Body of pancreas (tissue), 4 donors: Measurements from ENCODE around the gene GUCA2B. TPM values are rescaled to one million over a fixed set of nuclear protein-coding genes. Genes with fewer than 3 reads are reported as not detected.

Experiments used
- ATAC-seq: fragments of 150-250 bp; one replicate; pipeline ENCODE4 v1.9.1; 2016
- DNase-seq, 4 donors: peaks; one replicate each; pipeline ENCODE4 v3.0.0-alpha.2; 2019
- H3K27ac ChIP-seq, 4 donors: fragments of 200-600 bp; sonication (generic); 1 replicate in 3 of 4; 2 replicates in 1 of 4; pipeline versions ENCODE4 v1.5.1 to v1.6.1; 2016 to 2019; ENCODE audit warnings: mild to moderate bottlenecking in 1 of 4, mixed read lengths in 1 of 4, moderate library complexity in 1 of 4
- H3K27me3 ChIP-seq, 2 donors: fragments of 200-600 bp; sonication (generic); one replicate each; pipeline ENCODE4 v1.6.0; 2016; ENCODE audit warnings: mild to moderate bottlenecking in 1 of 2
- H3K36me3 ChIP-seq, 2 donors: fragments of 200-600 bp; sonication (generic); replicated peaks in 1 of 2; 2 replicates each; pipeline ENCODE4 v1.5.1; 2016; ENCODE audit warnings: low read depth in 2 of 2; ENCODE audit not compliant: insufficient read depth in 1 of 2
- H3K4me1 ChIP-seq: fragments of 200-600 bp; sonication (generic); one replicate; pipeline ENCODE4 v1.6.0; 2016
- H3K4me3 ChIP-seq, 2 donors: fragments of 200-600 bp; sonication (generic); 1 replicate in 1 of 2; 2 replicates in 1 of 2; pipeline ENCODE4 v1.5.1; 2016 to 2019
- H3K9me3 ChIP-seq, 3 donors: fragments of 200-600 bp; sonication (generic); 1 replicate in 2 of 3; 2 replicates in 1 of 3; pipeline ENCODE4 v1.5.1; 2016
- POLR2A ChIP-seq, 3 donors: fragments of 450-650 bp; IDR thresholded peaks; one replicate each; pipeline ENCODE4 v1.6.1; 2016; ENCODE audit warnings: antibody characterized with exemption in 3 of 3, mild to moderate bottlenecking in 2 of 3
- WGBS, 2 donors: methylation state at CpG; one replicate each; pipeline ENCODE4 v1.1.5; 2017; 5-methylcytosine and 5-hydroxymethylcytosine counted together
- intact Hi-C: fragments of 100-400 bp; cut with DNase I; formaldehyde crosslinking; loops from one replicate; pipeline ENCODE4 v1.15.1; 2023
- total RNA-seq, 2 donors: library from RNA; depleted of rRNA; stranded (reverse); fragments of >200 nt; gene quantifications; one replicate each; pipeline ENCODE4 v1.1.0, GENCODE V29; 2016
- TF ChIP-seq, protein P1 (sequence below), 7 experiments: fragments of 450-650 bp in 4 of 7; fragments of 200-600 bp in 3 of 7; sonication (generic) in 3 of 7; IDR thresholded peaks; one replicate each; pipeline ENCODE4 v1.5.1; 2016 to 2019; ENCODE audit warnings: antibody characterized with exemption in 7 of 7

Gene GUCA2B
- total RNA-seq, 2 donors from 2014 or later, result not detected

DNA sequence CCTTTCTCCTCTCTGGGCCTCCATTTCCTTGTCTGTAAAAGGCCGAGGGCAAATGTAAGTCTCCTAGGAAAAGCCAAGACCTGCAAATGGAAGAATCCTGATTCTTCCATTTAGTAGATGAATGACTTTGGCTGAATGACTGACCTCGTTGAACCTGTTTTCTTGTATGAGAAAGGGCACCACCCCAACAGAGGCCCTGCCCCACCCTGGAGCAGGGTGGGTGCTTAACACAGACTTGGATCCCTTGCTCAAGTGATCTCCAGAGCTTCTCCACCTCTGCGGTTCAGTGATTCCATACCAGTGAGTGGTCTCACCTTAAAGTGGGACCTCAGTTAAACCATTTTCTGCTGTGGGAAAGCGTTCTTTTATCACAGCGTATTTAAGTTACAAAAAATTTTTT lies 39.0 kb upstream of the GUCA2B start:
- 82 to 83% methylated on average over 5 of the region's 5 CpGs for WGBS, 2 donors
- Histone ChIP-seq H3K27me3 (no peaks in the 10 kb centered on the region), H3K27ac (no peak overlapping the region), H3K4me1 (no peaks in the 10 kb centered on the region), H3K9me3 (no peaks in the 10 kb centered on the region), H3K4me3 (no peak overlapping the region), H3K36me3 (no peaks in the 10 kb centered on the region)
- TF ChIP-seq, protein P1, sequence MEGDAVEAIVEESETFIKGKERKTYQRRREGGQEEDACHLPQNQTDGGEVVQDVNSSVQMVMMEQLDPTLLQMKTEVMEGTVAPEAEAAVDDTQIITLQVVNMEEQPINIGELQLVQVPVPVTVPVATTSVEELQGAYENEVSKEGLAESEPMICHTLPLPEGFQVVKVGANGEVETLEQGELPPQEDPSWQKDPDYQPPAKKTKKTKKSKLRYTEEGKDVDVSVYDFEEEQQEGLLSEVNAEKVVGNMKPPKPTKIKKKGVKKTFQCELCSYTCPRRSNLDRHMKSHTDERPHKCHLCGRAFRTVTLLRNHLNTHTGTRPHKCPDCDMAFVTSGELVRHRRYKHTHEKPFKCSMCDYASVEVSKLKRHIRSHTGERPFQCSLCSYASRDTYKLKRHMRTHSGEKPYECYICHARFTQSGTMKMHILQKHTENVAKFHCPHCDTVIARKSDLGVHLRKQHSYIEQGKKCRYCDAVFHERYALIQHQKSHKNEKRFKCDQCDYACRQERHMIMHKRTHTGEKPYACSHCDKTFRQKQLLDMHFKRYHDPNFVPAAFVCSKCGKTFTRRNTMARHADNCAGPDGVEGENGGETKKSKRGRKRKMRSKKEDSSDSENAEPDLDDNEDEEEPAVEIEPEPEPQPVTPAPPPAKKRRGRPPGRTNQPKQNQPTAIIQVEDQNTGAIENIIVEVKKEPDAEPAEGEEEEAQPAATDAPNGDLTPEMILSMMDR (IDR thresholded peaks at IDR 0.05), result no peak
- no peak for TF ChIP-seq POLR2A (IDR thresholded peaks at IDR 0.05)
- DNase-seq (no peak), ATAC-seq (no peak)
- intact Hi-C loops, result no loop called here

DNA sequence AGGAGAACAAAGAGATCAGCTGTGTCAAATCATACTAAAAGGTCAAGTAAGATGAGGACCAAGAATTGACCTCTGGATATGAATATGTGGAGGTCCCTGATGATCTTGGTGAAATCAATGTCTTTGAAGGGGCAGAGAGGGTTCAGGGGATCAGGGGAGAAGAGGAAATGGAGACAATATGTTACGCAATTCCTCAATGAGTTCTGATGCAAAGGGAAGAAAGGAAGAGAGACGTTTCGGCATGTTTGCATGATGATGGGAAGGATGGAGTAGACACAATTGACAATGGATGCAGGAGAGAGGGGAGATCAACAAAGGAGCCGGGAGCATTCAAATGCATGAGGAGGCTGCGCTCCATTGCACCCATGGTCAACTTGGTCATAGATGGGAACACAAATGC lies 36.0 kb upstream of the GUCA2B start:
- no peak overlapping the region for H3K4me3 ChIP-seq
- 75 to 85% methylated on average over 5 of the region's 5 CpGs for WGBS, 2 donors
- intact Hi-C loops, result no loop called here
- TF ChIP-seq POLR2A (IDR thresholded peaks at IDR 0.05), result no peak
- TF ChIP-seq, protein P1 (IDR thresholded peaks at IDR 0.05), result no peak
- H3K27me3 ChIP-seq, result no peaks in the 10 kb centered on the region
- H3K9me3 ChIP-seq, result no peaks in the 10 kb centered on the region
- no peak for ATAC-seq
- no peak for DNase-seq
- H3K36me3 ChIP-seq, result no peaks in the 10 kb centered on the region
- H3K27ac ChIP-seq, result no peak overlapping the region
- no peaks in the 10 kb centered on the region for H3K4me1 ChIP-seq

DNA sequence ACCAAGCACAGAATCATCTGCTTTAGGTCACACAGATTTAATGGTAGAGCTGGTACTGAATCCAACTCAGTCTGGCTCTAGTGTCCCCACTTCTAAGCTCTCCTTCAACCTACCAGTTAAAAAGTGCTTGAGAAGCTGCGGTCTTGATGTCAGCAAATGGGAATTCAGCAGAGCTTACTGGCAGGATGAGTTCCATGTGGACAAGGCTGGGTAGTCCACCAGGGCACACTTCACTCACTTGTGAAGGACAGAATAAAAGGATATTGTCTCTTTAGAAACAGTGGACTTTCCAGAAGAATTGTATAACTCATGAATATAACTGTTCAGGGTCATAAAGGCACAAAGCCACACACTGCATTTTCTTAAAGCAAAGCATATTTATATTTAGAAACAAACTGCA lies 35.1 kb upstream of the GUCA2B start:
- no peak for TF ChIP-seq POLR2A (IDR thresholded peaks at IDR 0.05)
- TF ChIP-seq, protein P1 (IDR thresholded peaks at IDR 0.05), result no peak
- H3K4me3 ChIP-seq, result no peak overlapping the region
- H3K36me3 ChIP-seq, result no peaks in the 10 kb centered on the region
- H3K27me3 ChIP-seq, result no peaks in the 10 kb centered on the region
- WGBS, 2 donors, result 78 to 100% methylated on average over 1 of the region's 1 CpG
- intact Hi-C loops, result no loop called here
- ATAC-seq (no peak), DNase-seq (no peak)
- H3K27ac ChIP-seq, result no peak overlapping the region
- no peaks in the 10 kb centered on the region for H3K4me1 ChIP-seq
- H3K9me3 ChIP-seq, result no peaks in the 10 kb centered on the region

DNA sequence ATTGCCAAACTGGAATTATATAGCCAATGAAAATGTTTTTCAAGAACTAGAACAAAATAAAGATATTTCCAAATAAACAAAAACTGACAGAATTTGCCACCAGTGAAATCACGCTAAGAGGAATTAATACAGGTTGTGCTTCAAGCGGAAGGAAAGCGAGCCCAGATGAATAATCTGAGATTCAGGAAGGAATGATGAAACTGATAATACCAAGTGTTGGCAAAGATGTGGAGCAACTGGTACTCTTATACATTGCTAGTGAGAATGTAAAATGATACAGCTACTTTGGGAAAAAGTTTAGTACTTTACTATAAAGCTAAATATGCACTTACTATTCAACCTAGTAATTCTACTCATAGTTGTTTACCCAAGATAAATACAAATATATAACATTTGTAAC lies 30.8 kb upstream of the GUCA2B start:
- intact Hi-C loops, result no loop called here
- Histone ChIP-seq H3K4me3 (no peak overlapping the region), H3K4me1 (no peaks in the 10 kb centered on the region), H3K27ac (no peak overlapping the region), H3K36me3 (no peaks in the 10 kb centered on the region), H3K9me3 (no peaks in the 10 kb centered on the region), H3K27me3 (no peaks in the 10 kb centered on the region)
- ATAC-seq (no peak), DNase-seq (no peak)
- TF ChIP-seq, protein P1 (IDR thresholded peaks at IDR 0.05), result no peak
- TF ChIP-seq POLR2A (IDR thresholded peaks at IDR 0.05), result no peak
- WGBS, 2 donors, result 92 to 93% methylated on average over 3 of the region's 3 CpGs

DNA sequence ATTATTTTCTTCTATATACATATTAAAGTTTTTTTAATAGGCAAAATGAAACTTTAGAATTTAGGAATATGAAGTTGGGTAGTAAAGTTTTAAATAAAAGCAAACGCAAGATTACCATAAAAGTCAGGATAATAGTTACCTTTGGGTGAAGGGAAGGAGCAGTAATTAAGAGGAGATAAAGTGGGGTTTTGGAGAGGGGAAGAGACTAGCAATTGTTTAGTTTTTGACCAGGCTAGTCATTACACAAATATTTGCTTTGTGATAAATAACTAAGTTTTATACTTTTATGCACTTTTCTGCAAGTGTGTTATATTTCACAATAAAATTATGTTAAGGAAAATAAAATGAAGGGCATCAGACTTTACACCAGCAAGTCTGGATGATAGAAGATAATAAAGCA lies 27.7 kb upstream of the GUCA2B start:
- ATAC-seq, result no peak
- 50 to 91% methylated on average over 1 of the region's 1 CpG for whole genome bisulfite sequencing, 2 donors
- intact Hi-C loops, result no loop called here
- Histone ChIP-seq H3K27ac (no peak overlapping the region), H3K27me3 (no peaks in the 10 kb centered on the region), H3K4me3 (no peak overlapping the region), H3K9me3 (no peaks in the 10 kb centered on the region), H3K36me3 (no peaks in the 10 kb centered on the region), H3K4me1 (no peaks in the 10 kb centered on the region)
- TF ChIP-seq POLR2A (IDR thresholded peaks at IDR 0.05), result no peak
- TF ChIP-seq, protein P1 (IDR thresholded peaks at IDR 0.05), result no peak
- no peak for DNase-seq
